Measurements from ENCODE around the gene SWT1.

- TF ChIP-seq SP1 (IDR thresholded peaks at IDR 0.05) (no peak), FOXM1 (IDR thresholded peaks at IDR 0.05; ENCODE audit: borderline replicate concordance) (no peak), ARNT (IDR thresholded peaks at IDR 0.05) (no peak)
These were observed 1.8 kb downstream of the SWT1 start for GRCh38 chr1:185158800-185159199.

Data from HEK293T (cell line).